ENCODE measurements around the gene PLXNB1.

The PLXNB1 gene

GRCh38 chr3:48411041-48411588, 18.8 kb downstream of the PLXNB1 start:
- peaks cover 16% of the 10 kb centered on the region for H3K27me3 Mint-ChIP-seq
- no peak overlapping the region for H3K4me3 Mint-ChIP-seq
- no peaks in the 10 kb centered on the region for H3K4me1 Mint-ChIP-seq
- H3K36me3 Mint-ChIP-seq: no peaks in the 10 kb centered on the region
- no peaks in the 10 kb centered on the region for H3K9me3 Mint-ChIP-seq
- no peak overlapping the region for H3K27ac Mint-ChIP-seq
- no peak for ATAC-seq

GRCh38 chr3:48410205-48411040, 19.5 kb downstream of the PLXNB1 start:
- no peaks in the 10 kb centered on the region for H3K9me3 Mint-ChIP-seq
- H3K36me3 Mint-ChIP-seq: no peaks in the 10 kb centered on the region
- H3K4me3 Mint-ChIP-seq: no peak overlapping the region
- peaks cover 16% of the 10 kb centered on the region for H3K27me3 Mint-ChIP-seq
- ATAC-seq: no peak
- H3K27ac Mint-ChIP-seq: no peak overlapping the region
- no peaks in the 10 kb centered on the region for H3K4me1 Mint-ChIP-seq

- Mint-ChIP-seq H3K27me3 (peaks cover 16% of the 10 kb centered on the region), H3K4me3 (no peak overlapping the region), H3K27ac (no peak overlapping the region), H3K9me3 (no peaks in the 10 kb centered on the region), H3K36me3 (no peaks in the 10 kb centered on the region), H3K4me1 (no peaks in the 10 kb centered on the region)
- ATAC-seq: no peak
These were observed 20.3 kb downstream of the PLXNB1 start for GRCh38 chr3:48409291-48410201.

GRCh38 chr3:48408823-48409281, 21.0 kb downstream of the PLXNB1 start:
- Mint-ChIP-seq H3K36me3 (no peaks in the 10 kb centered on the region), H3K9me3 (no peaks in the 10 kb centered on the region), H3K4me1 (no peaks in the 10 kb centered on the region), H3K27ac (no peak overlapping the region), H3K4me3 (no peak overlapping the region), H3K27me3 (peaks cover 16% of the 10 kb centered on the region)
- no peak for ATAC-seq

GRCh38 chr3:48407542-48408099, 22.3 kb downstream of the PLXNB1 start:
- Mint-ChIP-seq H3K4me1 (no peaks in the 10 kb centered on the region), H3K36me3 (no peaks in the 10 kb centered on the region), H3K27ac (no peak overlapping the region), H3K9me3 (no peaks in the 10 kb centered on the region), H3K27me3 (peaks cover 16% of the 10 kb centered on the region), H3K4me3 (no peak overlapping the region)
- ATAC-seq: no peak

- Mint-ChIP-seq H3K27me3 (peaks cover 16% of the 10 kb centered on the region), H3K4me1 (no peaks in the 10 kb centered on the region), H3K9me3 (no peaks in the 10 kb centered on the region), H3K36me3 (no peaks in the 10 kb centered on the region), H3K4me3 (no peak overlapping the region), H3K27ac (no peak overlapping the region)
- no peak for ATAC-seq
These were observed 23.1 kb downstream of the PLXNB1 start for GRCh38 chr3:48406443-48407431.

- no peaks in the 10 kb centered on the region for H3K36me3 Mint-ChIP-seq
- no peak for ATAC-seq
- peaks cover under 1% of the 10 kb centered on the region for H3K4me1 Mint-ChIP-seq
- no peaks in the 10 kb centered on the region for H3K9me3 Mint-ChIP-seq
- no peak overlapping the region for H3K4me3 Mint-ChIP-seq
- H3K27ac Mint-ChIP-seq: no peak overlapping the region
- peaks cover 14% of the 10 kb centered on the region for H3K27me3 Mint-ChIP-seq
These were observed 23.9 kb downstream of the PLXNB1 start for GRCh38 chr3:48405971-48406370.

GRCh38 chr3:48405343-48405881, 24.5 kb downstream of the PLXNB1 start:
- Mint-ChIP-seq H3K27ac (no peak overlapping the region), H3K27me3 (peaks cover 14% of the 10 kb centered on the region), H3K4me3 (no peak overlapping the region), H3K9me3 (no peaks in the 10 kb centered on the region), H3K4me1 (peaks cover 5% of the 10 kb centered on the region), H3K36me3 (no peaks in the 10 kb centered on the region)
- no peak for ATAC-seq

GRCh38 chr3:48404440-48405342, 25.2 kb downstream of the PLXNB1 start:
- no peak overlapping the region for H3K27ac Mint-ChIP-seq
- H3K36me3 Mint-ChIP-seq: no peaks in the 10 kb centered on the region
- ATAC-seq: no peak
- peaks cover 5% of the 10 kb centered on the region for H3K4me1 Mint-ChIP-seq
- peaks cover 14% of the 10 kb centered on the region for H3K27me3 Mint-ChIP-seq
- H3K4me3 Mint-ChIP-seq: no peak overlapping the region
- H3K9me3 Mint-ChIP-seq: no peaks in the 10 kb centered on the region

GRCh38 chr3:48403533-48404439, 26.1 kb downstream of the PLXNB1 start:
- peaks cover 5% of the 10 kb centered on the region for H3K4me1 Mint-ChIP-seq
- no peak overlapping the region for H3K4me3 Mint-ChIP-seq
- no peaks in the 10 kb centered on the region for H3K36me3 Mint-ChIP-seq
- H3K27ac Mint-ChIP-seq: no peak overlapping the region
- H3K27me3 Mint-ChIP-seq: peaks cover 19% of the 10 kb centered on the region
- ATAC-seq: no peak
- no peaks in the 10 kb centered on the region for H3K9me3 Mint-ChIP-seq

GRCh38 chr3:48402907-48403306, 27.0 kb downstream of the PLXNB1 start:
- H3K9me3 Mint-ChIP-seq: no peaks in the 10 kb centered on the region
- peaks cover 20% of the 10 kb centered on the region for H3K27me3 Mint-ChIP-seq
- H3K27ac Mint-ChIP-seq: no peak overlapping the region
- H3K4me3 Mint-ChIP-seq: no peak overlapping the region
- no peak for ATAC-seq
- peaks cover 5% of the 10 kb centered on the region for H3K4me1 Mint-ChIP-seq
- H3K36me3 Mint-ChIP-seq: no peaks in the 10 kb centered on the region

- Mint-ChIP-seq H3K27ac (no peak overlapping the region), H3K9me3 (no peaks in the 10 kb centered on the region), H3K36me3 (no peaks in the 10 kb centered on the region), H3K4me3 (no peak overlapping the region), H3K27me3 (peaks cover 26% of the 10 kb centered on the region), H3K4me1 (peaks cover 5% of the 10 kb centered on the region)
- ATAC-seq: no peak
These were observed 27.6 kb downstream of the PLXNB1 start for GRCh38 chr3:48402281-48402732.

Data from stimulated activated memory B cell treated with anti-CD40 and anti-IgM and Interleukin-4, amounts not matched to agents 10 μg/mL and 1 μg/mL and 100 μg/mL, for 72 hours (primary cell).